ENCODE measurements around the gene RHOF. TPM values are rescaled to one million over a fixed set of nuclear protein-coding genes. Genes with fewer than 3 reads are reported as not detected.

Gene RHOF
- total RNA-seq, 6 experiments from 2014 or later, result 3.2 to 4.2 (median 3.6) TPM

DNA sequence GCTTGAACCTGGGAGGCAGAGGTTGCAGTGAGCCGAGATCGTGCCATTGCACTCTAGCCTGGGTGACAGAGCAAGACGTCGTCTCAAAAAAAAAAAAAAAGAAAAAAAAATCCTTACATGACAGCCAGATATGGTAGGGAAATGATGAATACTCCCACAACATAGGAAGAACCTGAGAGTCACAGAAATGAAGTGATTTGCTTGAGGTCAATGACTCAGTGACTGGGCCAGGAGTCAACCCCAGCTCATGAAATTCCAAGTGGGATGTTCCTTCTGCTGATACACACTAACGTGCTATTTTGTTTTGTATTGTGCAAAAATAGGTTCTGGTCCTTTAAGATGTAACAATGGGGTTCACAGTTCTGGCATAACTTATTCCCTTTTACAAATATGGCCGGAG is 9.0 kb downstream of the RHOF start:
- no peaks in the 10 kb centered on the region for H3K36me3 Mint-ChIP-seq (ENCODE audit: low read depth)
- H3K27me3 Mint-ChIP-seq (ENCODE audit: insufficient read depth), result peaks cover 9% of the 10 kb centered on the region
- peak; percentile 87 for DNase-seq
- peak overlapping the region; percentile 29 for H3K4me3 Mint-ChIP-seq
- peak overlapping the region; percentile 67 for H3K27ac Mint-ChIP-seq
- TF ChIP-seq, protein P1, sequence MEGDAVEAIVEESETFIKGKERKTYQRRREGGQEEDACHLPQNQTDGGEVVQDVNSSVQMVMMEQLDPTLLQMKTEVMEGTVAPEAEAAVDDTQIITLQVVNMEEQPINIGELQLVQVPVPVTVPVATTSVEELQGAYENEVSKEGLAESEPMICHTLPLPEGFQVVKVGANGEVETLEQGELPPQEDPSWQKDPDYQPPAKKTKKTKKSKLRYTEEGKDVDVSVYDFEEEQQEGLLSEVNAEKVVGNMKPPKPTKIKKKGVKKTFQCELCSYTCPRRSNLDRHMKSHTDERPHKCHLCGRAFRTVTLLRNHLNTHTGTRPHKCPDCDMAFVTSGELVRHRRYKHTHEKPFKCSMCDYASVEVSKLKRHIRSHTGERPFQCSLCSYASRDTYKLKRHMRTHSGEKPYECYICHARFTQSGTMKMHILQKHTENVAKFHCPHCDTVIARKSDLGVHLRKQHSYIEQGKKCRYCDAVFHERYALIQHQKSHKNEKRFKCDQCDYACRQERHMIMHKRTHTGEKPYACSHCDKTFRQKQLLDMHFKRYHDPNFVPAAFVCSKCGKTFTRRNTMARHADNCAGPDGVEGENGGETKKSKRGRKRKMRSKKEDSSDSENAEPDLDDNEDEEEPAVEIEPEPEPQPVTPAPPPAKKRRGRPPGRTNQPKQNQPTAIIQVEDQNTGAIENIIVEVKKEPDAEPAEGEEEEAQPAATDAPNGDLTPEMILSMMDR (IDR thresholded peaks at IDR 0.05), result no peak
- H3K4me1 Mint-ChIP-seq (ENCODE audit: low read depth), result peaks cover 45% of the 10 kb centered on the region
- no peaks in the 10 kb centered on the region for H3K9me3 Mint-ChIP-seq

DNA sequence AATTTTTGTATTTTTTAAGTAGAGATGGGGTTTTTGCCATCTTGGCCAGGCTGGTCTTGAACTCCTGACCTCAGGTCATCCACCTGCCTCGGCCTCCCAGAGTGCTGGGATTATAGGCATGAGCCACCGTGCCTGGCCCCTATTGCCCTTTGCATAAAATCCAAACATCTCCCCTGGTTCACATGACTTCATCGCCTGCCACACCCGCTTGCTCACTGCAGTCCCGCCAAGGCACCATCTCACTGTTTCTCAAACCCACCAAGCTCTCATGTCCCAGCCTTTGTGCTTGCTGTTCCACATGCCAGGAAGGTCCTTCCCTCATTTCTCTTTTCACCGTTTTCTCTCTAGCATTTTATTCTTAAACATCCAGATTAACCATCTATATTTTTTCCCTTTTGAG is 9.7 kb downstream of the RHOF start:
- H3K27me3 Mint-ChIP-seq (ENCODE audit: insufficient read depth), result peaks cover 9% of the 10 kb centered on the region
- no peak for DNase-seq
- H3K4me1 Mint-ChIP-seq (ENCODE audit: low read depth), result peaks cover 45% of the 10 kb centered on the region
- H3K4me3 Mint-ChIP-seq, result no peak overlapping the region
- TF ChIP-seq, protein P1 (IDR thresholded peaks at IDR 0.05), result no peak
- H3K27ac Mint-ChIP-seq, result peak overlapping the region; percentile 25
- no peaks in the 10 kb centered on the region for H3K36me3 Mint-ChIP-seq (ENCODE audit: low read depth)
- no peaks in the 10 kb centered on the region for H3K9me3 Mint-ChIP-seq

DNA sequence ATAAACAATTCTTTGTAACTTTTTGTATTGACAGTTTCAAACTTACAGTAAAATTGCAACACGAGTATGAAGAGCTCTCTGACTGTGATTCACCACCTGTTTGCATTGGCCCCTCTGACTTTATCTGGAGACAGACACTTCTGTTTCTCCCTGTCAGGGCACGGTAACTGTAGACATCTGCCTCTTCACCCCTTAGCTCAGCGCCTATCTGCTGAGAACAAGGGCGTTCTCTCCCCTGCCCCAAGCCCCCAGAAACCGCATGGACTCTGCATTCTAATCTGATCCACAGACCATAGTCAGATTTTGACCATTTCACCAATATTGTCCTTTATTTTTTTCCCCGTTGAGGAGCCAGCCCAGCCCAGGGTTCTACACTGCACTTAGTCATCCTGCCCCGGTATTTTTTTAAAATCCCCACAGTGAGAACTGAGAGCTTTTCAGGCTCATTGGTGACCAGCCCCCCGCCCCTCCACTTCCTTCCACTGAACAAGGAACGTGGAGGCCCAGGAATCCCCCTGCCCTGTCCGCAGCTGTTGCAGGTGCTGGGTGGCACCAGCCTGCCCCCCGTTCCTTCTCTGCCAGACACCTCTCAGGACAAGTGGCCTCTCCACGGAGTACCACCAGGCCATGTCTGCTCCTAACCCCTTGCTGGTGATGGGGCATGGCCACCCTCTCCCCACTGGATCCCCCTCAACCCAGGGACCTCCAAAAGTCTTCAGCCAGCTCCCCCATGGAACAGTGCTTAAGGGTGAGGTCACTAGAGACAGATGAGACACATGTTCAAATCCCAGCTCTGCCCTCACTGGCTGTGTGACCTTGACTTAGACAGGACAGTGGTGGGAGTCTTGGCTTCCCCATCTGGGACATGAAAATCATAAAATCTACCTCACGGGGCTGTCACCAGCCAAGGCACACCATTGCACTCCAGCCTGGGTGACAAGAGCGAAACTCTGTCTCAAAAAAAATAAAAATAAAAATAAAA is 11.2 kb downstream of the RHOF start:
- H3K4me1 Mint-ChIP-seq (ENCODE audit: low read depth), result peaks cover 45% of the 10 kb centered on the region
- peaks cover 7% of the 10 kb centered on the region for H3K27me3 Mint-ChIP-seq (ENCODE audit: insufficient read depth)
- no peaks in the 10 kb centered on the region for H3K9me3 Mint-ChIP-seq
- TF ChIP-seq, protein P1 (IDR thresholded peaks at IDR 0.05), result no peak
- H3K4me3 Mint-ChIP-seq, result peak overlapping the region; percentile 49
- DNase-seq, result no peak
- peak overlapping the region; percentile 42 for H3K27ac Mint-ChIP-seq
- H3K36me3 Mint-ChIP-seq (ENCODE audit: low read depth), result no peaks in the 10 kb centered on the region

DNA sequence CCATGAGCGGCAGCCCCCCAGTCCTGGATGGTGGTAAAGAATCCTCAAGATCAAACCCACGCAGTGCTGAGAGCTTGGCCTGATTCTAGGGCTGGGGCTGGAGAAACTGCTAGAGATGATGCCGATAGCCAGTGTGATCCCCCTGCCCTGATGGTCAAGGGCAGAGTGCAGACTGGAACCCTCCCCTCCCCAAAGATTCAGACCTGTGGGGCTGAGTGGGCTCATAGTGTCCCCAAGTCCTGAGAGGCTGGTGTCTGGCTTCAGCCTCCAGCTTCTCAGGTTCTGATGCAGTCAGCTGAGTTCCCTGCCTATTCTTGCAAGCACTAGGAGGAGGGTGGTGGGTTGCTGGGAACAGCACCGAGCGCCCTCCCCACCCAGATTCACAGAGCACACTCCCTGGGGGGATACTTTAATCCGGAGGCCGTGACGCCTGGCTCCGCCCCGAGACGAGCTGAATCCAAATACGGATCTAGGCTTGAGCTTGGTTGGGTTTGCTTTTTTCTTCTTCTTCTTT is 11.9 kb downstream of the RHOF start:
- DNase-seq, result no peak
- TF ChIP-seq, protein P1 (IDR thresholded peaks at IDR 0.05), result no peak
- no peaks in the 10 kb centered on the region for H3K9me3 Mint-ChIP-seq
- H3K4me1 Mint-ChIP-seq (ENCODE audit: low read depth), result peaks cover 38% of the 10 kb centered on the region
- peaks cover 7% of the 10 kb centered on the region for H3K27me3 Mint-ChIP-seq (ENCODE audit: insufficient read depth)
- peak overlapping the region; percentile 49 for H3K4me3 Mint-ChIP-seq
- peak overlapping the region; percentile 42 for H3K27ac Mint-ChIP-seq
- H3K36me3 Mint-ChIP-seq (ENCODE audit: low read depth), result no peaks in the 10 kb centered on the region

DNA sequence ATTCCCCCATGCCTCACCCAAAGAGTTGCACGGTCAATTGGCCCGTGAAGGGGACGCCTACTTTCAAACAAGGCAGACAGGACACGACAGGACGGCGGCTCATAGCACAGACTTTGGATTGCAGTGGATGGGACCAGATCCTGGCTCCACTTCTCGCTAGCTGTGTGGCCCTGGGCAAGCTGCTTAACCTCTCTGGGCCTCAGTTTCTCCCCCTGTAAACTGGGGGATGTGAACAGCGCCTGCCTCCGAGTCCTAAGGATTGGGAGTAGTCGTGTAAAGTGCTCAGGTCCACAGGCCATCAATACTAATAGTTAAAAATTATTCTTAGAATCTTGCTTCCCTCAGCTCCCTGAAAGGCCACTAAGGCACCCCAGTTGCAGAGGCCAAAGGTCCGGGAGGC is 13.1 kb downstream of the RHOF start:
- Mint-ChIP-seq H3K36me3 (ENCODE audit: low read depth) (no peaks in the 10 kb centered on the region), H3K27ac (no peak overlapping the region), H3K4me3 (no peak overlapping the region), H3K4me1 (ENCODE audit: low read depth) (peaks cover 32% of the 10 kb centered on the region), H3K27me3 (ENCODE audit: insufficient read depth) (peaks cover 7% of the 10 kb centered on the region), H3K9me3 (no peaks in the 10 kb centered on the region)
- TF ChIP-seq, protein P1 (IDR thresholded peaks at IDR 0.05), result no peak
- DNase-seq, result no peak
